GM04503 (cell line): ENCODE measurements around the gene TMEM72.

Experiments used
- DNase-seq: peaks from one replicate; pipeline ENCODE4 v3.0.0-alpha.2; 2012; ENCODE audit warnings: low read depth

Gene TMEM72

GRCh38 chr10:44890696-44891563 is 20.2 kb upstream of the TMEM72 start:
- no peak for DNase-seq

GRCh38 chr10:44891721-44892120 is 19.4 kb upstream of the TMEM72 start:
- no peak for DNase-seq

GRCh38 chr10:44893604-44894468 is 17.3 kb upstream of the TMEM72 start:
- no peak for DNase-seq

- no peak for DNase-seq
These were observed 16.4 kb upstream of the TMEM72 start for GRCh38 chr10:44894691-44895090.

GRCh38 chr10:44895280-44895679 is 15.9 kb upstream of the TMEM72 start:
- DNase-seq = no peak

- no peak for DNase-seq
These were observed 14.1 kb upstream of the TMEM72 start for GRCh38 chr10:44897049-44897448.

GRCh38 chr10:44898665-44899064 is 12.5 kb upstream of the TMEM72 start:
- DNase-seq = no peak

GRCh38 chr10:44899450-44900080 is 11.6 kb upstream of the TMEM72 start:
- no peak for DNase-seq

- no peak for DNase-seq
These were observed 8.1 kb upstream of the TMEM72 start for GRCh38 chr10:44902941-44903545.

GRCh38 chr10:44906486-44906885 is 4.7 kb upstream of the TMEM72 start:
- DNase-seq = no peak

- DNase-seq = no peak
These were observed 3.6 kb upstream of the TMEM72 start for GRCh38 chr10:44907556-44907955.

GRCh38 chr10:44908066-44908749 is 2.9 kb upstream of the TMEM72 start:
- DNase-seq = no peak

GRCh38 chr10:44908936-44909630 is 2.1 kb upstream of the TMEM72 start:
- no peak for DNase-seq

GRCh38 chr10:44909910-44910309 is 1.2 kb upstream of the TMEM72 start:
- no peak for DNase-seq

- DNase-seq = no peak
These were observed 535 bp upstream of the TMEM72 start for GRCh38 chr10:44910602-44911001.

- DNase-seq = no peak
These were observed 814 bp downstream of the TMEM72 start for GRCh38 chr10:44911951-44912350.

GRCh38 chr10:44913350-44914081 is 2.4 kb downstream of the TMEM72 start:
- DNase-seq = no peak

GRCh38 chr10:44914891-44915290 is 3.8 kb downstream of the TMEM72 start:
- no peak for DNase-seq

GRCh38 chr10:44916429-44916828 is 5.3 kb downstream of the TMEM72 start:
- no peak for DNase-seq

GRCh38 chr10:44917848-44918247 is 6.7 kb downstream of the TMEM72 start:
- DNase-seq = no peak
